PC-9 (cell line): ENCODE data around the gene GAL3ST3. TPM values are rescaled to one million over a fixed set of nuclear protein-coding genes. Genes with fewer than 3 reads are reported as not detected.
"Not testable (repeated sequence)": the region's sequence is repeated elsewhere in the genome, so short reads cannot be mapped to it uniquely, and the experiment has no call there.

Experiments
- BruUV-seq: library from RNA; stranded (reverse); fragments of 400-500 nt; replicated peaks from 2 replicates; lab custom pipeline; 2021; lab: Mats Ljungman, UMichigan
- CTCF ChIA-PET: fragments of 300-600 bp; sonication (Branson Sonifier 250); formaldehyde crosslinking; loops from one replicate; lab custom pipeline; 2022; ENCODE audit warnings: antibody characterized with exemption; lab: Charles Lee
- POLR2A ChIA-PET: fragments of 300-600 bp; sonication (Branson Sonifier 250); formaldehyde crosslinking; loops from one replicate; lab custom pipeline; 2022; ENCODE audit warnings: antibody characterized with exemption; ENCODE audit not compliant: unreplicated experiment; lab: Charles Lee
- DNase-seq, 2 experiments: peaks; one replicate each; pipeline versions ENCODE4 v3.0.0 to v3.0.0-alpha.2; 2015 to 2022; ENCODE audit warnings: mixed read lengths in 1 of 2
- H2AFZ ChIP-seq: fragments of 200-600 bp; sonication (generic); 2 replicates; pipeline ENCODE4 v1.8.1; 2017; ENCODE audit warnings: antibody characterized with exemption
- H3F3A ChIP-seq: fragments of 200-600 bp; sonication (generic); 2 replicates; pipeline ENCODE4 v1.8.1; 2017; ENCODE audit warnings: antibody characterized with exemption, mild to moderate bottlenecking, low read depth; ENCODE audit not compliant: insufficient read depth
- H3K27ac ChIP-seq: fragments of 200-600 bp; sonication (generic); 2 replicates; pipeline ENCODE4 v1.6.1; 2016; ENCODE audit warnings: mixed run types
- H3K27me3 ChIP-seq: fragments of 200-600 bp; sonication (generic); 2 replicates; pipeline ENCODE4 v1.6.1; 2016; ENCODE audit warnings: low read depth, mixed run types; ENCODE audit not compliant: insufficient read depth
- H3K36me3 ChIP-seq: fragments of 200-600 bp; sonication (generic); 2 replicates; pipeline ENCODE4 v1.6.1; 2016; ENCODE audit warnings: low read depth, mixed run types
- H3K4me1 ChIP-seq: fragments of 200-600 bp; sonication (generic); replicated peaks from 2 replicates; pipeline ENCODE4 v1.6.1; 2016; ENCODE audit warnings: mixed run types; ENCODE audit not compliant: insufficient read depth
- H3K4me2 ChIP-seq: fragments of 200-600 bp; sonication (generic); 2 replicates; pipeline ENCODE4 v1.6.1; 2017; ENCODE audit warnings: mixed run types
- H3K4me3 ChIP-seq: fragments of 200-600 bp; sonication (generic); 2 replicates; pipeline ENCODE4 v1.6.1; 2016; ENCODE audit warnings: mixed run types
- H3K79me2 ChIP-seq: fragments of 200-600 bp; sonication (generic); 2 replicates; pipeline ENCODE4 v1.6.1; 2017; ENCODE audit warnings: low read depth, mixed run types
- H3K9me2 ChIP-seq: fragments of 200-600 bp; sonication (generic); 2 replicates; pipeline ENCODE4 v1.8.1; 2017; ENCODE audit warnings: mild to moderate bottlenecking; ENCODE audit not compliant: insufficient read depth
- H3K9me3 ChIP-seq: fragments of 200-600 bp; sonication (generic); 2 replicates; pipeline ENCODE4 v1.8.1; 2016; ENCODE audit warnings: low read depth; ENCODE audit not compliant: insufficient read depth
- H4K20me1 ChIP-seq: fragments of 200-600 bp; sonication (generic); 2 replicates; pipeline ENCODE4 v1.8.1; 2017; ENCODE audit not compliant: insufficient read depth
- CTCF ChIP-seq: fragments of 200-600 bp; sonication (generic); conservative IDR thresholded peaks from 2 replicates; pipeline ENCODE4 v1.6.1; 2017; ENCODE audit warnings: mixed run types, antibody characterized with exemption, mild to moderate bottlenecking, moderate library complexity
- EZH2 ChIP-seq: fragments of 200-600 bp; sonication (generic); IDR thresholded peaks from 2 replicates; pipeline ENCODE4 v1.8.0; 2017; ENCODE audit warnings: antibody characterized with exemption, low read depth
- intact Hi-C: fragments of 100-400 bp; cut with micrococcal nuclease; formaldehyde crosslinking; loops from one replicate; pipeline ENCODE4 v1.10.0; 2022; ENCODE audit not compliant: unreplicated experiment
- total RNA-seq: library from RNA; stranded (reverse); gene quantifications from 2 replicates; pipeline ENCODE4 v1.2.3, GENCODE V29; 2021

Gene GAL3ST3
- total RNA-seq, 1 experiment from 2014 or later = not detected

GRCh38 chr11:66012371-66012945 lies 36.5 kb downstream of the GAL3ST3 start:
- CTCF ChIA-PET = interaction anchor here (0.7 to 0.8 kb wide), 2 partner anchors 10 to 35 kb away, joined by 3 read pairs; no protein-coding TSS in a partner anchor
- Histone ChIP-seq H3K36me3 (no peaks in the 10 kb centered on the region), H3K9me3 (no peaks in the 10 kb centered on the region), H3K27me3 (no peaks in the 10 kb centered on the region), H4K20me1 (no peaks in the 10 kb centered on the region), H3K4me3 (peak overlapping the region; percentile 52), H3K79me2 (0 out of 2 replicates have a peak, but pooled peaks cover 4% of the 10 kb centered on the region), H2AFZ (peak overlapping the region; percentile 68; the same call in 1 of the 2 replicates), H3K9me2 (no peaks in the 10 kb centered on the region), H3K27ac (peak overlapping the region; percentile 66), H3F3A (peaks cover 60% of the 10 kb centered on the region), H3K4me2 (peak overlapping the region; percentile 75), H3K4me1 (peaks cover 69% of the 10 kb centered on the region)
- TF ChIP-seq EZH2 = no peak
- TF ChIP-seq CTCF = no peak
- DNase-seq = peak in 1 of 2 experiments; percentile 55
- intact Hi-C loops = loop anchor here (2.0 to 5.0 kb wide), 5 partner anchors 40 to 455 kb away; partner anchors contain the start of genes FAM89B, LTBP3, RAB1B and SF3B2
- BruUV-seq = no TSS peak
- POLR2A ChIA-PET = interaction anchor here (0.6 to 0.7 kb wide), 2 partner anchors 25 to 112 kb away, joined by 3 read pairs; no protein-coding TSS in a partner anchor

GRCh38 chr11:66011785-66012303 lies 37.1 kb downstream of the GAL3ST3 start, which contains the start of gene CST6:
Gene CST6, plus strand, starts transcription at chr11:66012008. Its CDS starts 37 bp downstream, at chr11:66012045.
- Histone ChIP-seq H4K20me1 (no peaks in the 10 kb centered on the region), H3K36me3 (no peaks in the 10 kb centered on the region), H3K79me2 (0 out of 2 replicates have a peak, but pooled peaks cover 4% of the 10 kb centered on the region), H3K9me3 (no peaks in the 10 kb centered on the region), H3F3A (peaks cover 64% of the 10 kb centered on the region), H2AFZ (peak within 1 kb of the TSS; percentile 68), H3K9me2 (no peaks in the 10 kb centered on the region), H3K4me3 (peak within 1 kb of the TSS; percentile 52), H3K4me1 (peaks cover 69% of the 10 kb centered on the region), H3K4me2 (peak within 1 kb of the TSS; percentile 75), H3K27ac (peak within 1 kb of the TSS; percentile 66), H3K27me3 (no peaks in the 10 kb centered on the region)
- TSS peak; percentile 66 for BruUV-seq
- TF ChIP-seq EZH2 (no peak), CTCF (no peak)
- DNase-seq = peak; percentile 47 to 55
- CTCF ChIA-PET = interaction anchor here (0.6 kb wide), 3 partner anchors 39 to 237 kb away, joined by 5 to 9 read pairs (median 7); no protein-coding TSS in a partner anchor
- POLR2A ChIA-PET = interaction anchor here (0.7 to 0.8 kb wide), 2 partner anchors 154 to 301 kb away, joined by 14 to 18 read pairs; partner anchors contain the start of gene CFL1
- intact Hi-C loops = loop anchor here (2.0 to 5.0 kb wide), 5 partner anchors 41 to 455 kb away; partner anchors contain the start of genes FAM89B, LTBP3, RAB1B and SF3B2

- H3F3A ChIP-seq = peaks cover 67% of the 10 kb centered on the region
- H3K27me3 ChIP-seq = no peaks in the 10 kb centered on the region
- no peaks in the 10 kb centered on the region for H4K20me1 ChIP-seq
- H3K4me1 ChIP-seq = peaks cover 64% of the 10 kb centered on the region
- TSS peak; percentile 12 for BruUV-seq
- peak overlapping the region; percentile 75 for H3K4me2 ChIP-seq
- peak; percentile 94 to 100 for DNase-seq
- TF ChIP-seq EZH2 = no peak
- peak overlapping the region; percentile 52 for H3K4me3 ChIP-seq
- peak overlapping the region; percentile 68 for H2AFZ ChIP-seq
- ChIA-PET POLR2A (interaction anchor here (0.6 to 0.8 kb wide), 4 partner anchors 9 to 301 kb away, joined by 3 to 18 read pairs (median 13); partner anchors contain the start of genes BANF1, CFL1 and EIF1AD), CTCF (interaction anchor here (0.6 kb wide), 3 partner anchors 40 to 236 kb away, joined by 5 to 9 read pairs (median 7); no protein-coding TSS in a partner anchor)
- H3K9me2 ChIP-seq = no peaks in the 10 kb centered on the region
- H3K36me3 ChIP-seq = no peaks in the 10 kb centered on the region
- H3K9me3 ChIP-seq = no peaks in the 10 kb centered on the region
- intact Hi-C loops = loop anchor here (5.0 kb wide), 4 partner anchors 256 to 454 kb away; partner anchors contain the start of genes FAM89B, LTBP3, RAB1B and ZNRD2
- peak overlapping the region; percentile 66 for H3K27ac ChIP-seq
- 0 out of 2 replicates have a peak, but pooled peaks cover 4% of the 10 kb centered on the region for H3K79me2 ChIP-seq
Measured at GRCh38 chr11:66011239-66011784, 37.6 kb downstream of the GAL3ST3 start.

GRCh38 chr11:66010036-66010435 lies 38.9 kb downstream of the GAL3ST3 start:
- H3K9me3 ChIP-seq, H3K27me3 ChIP-seq, H2AFZ ChIP-seq, CTCF ChIA-PET, BruUV-seq, POLR2A ChIA-PET, H3K4me2 ChIP-seq, H3K36me3 ChIP-seq, H3K4me3 ChIP-seq, H4K20me1 ChIP-seq, H3K9me2 ChIP-seq, DNase-seq, H3K79me2 ChIP-seq, H3K27ac ChIP-seq: not testable (repeated sequence)
- H3K4me1 ChIP-seq = peaks cover 51% of the 10 kb centered on the region
- intact Hi-C loops = loop anchor here (5.0 kb wide), 4 partner anchors 257 to 453 kb away; partner anchors contain the start of genes FAM89B, LTBP3, RAB1B and ZNRD2
- H3F3A ChIP-seq = peaks cover 66% of the 10 kb centered on the region
